Measurements from ENCODE around the gene ASL. TPM values are rescaled to one million over a fixed set of nuclear protein-coding genes. Genes with fewer than 3 reads are reported as not detected.
"Not testable (repeated sequence)": the region's sequence is repeated elsewhere in the genome, so short reads cannot be mapped to it uniquely, and the experiment has no call there.

The ASL gene
- total RNA-seq, 1 donor from 2014 or later, result 4.5 TPM

GRCh38 chr7:66076462-66077329 is 1.1 kb downstream of the ASL start:
- DNase-seq, result no peak

- no peak for DNase-seq
Observed at GRCh38 chr7:66078067-66078466, 2.4 kb downstream of the ASL start.

- DNase-seq, result no peak
Observed at GRCh38 chr7:66082083-66082482, 6.5 kb downstream of the ASL start.

- DNase-seq, result no peak
Observed at GRCh38 chr7:66082886-66083415, 7.3 kb downstream of the ASL start.

- no peak for DNase-seq
Observed at GRCh38 chr7:66083677-66084076, 8.1 kb downstream of the ASL start.

GRCh38 chr7:66088861-66089838 is 13.5 kb downstream of the ASL start:
- DNase-seq, result no peak

GRCh38 chr7:66092654-66093053 is 17.0 kb downstream of the ASL start:
- no peak for DNase-seq

GRCh38 chr7:66095010-66095409 is 19.4 kb downstream of the ASL start:
- no peak for DNase-seq

GRCh38 chr7:66099232-66099550 is 23.6 kb downstream of the ASL start:
- no peak for DNase-seq

GRCh38 chr7:66099551-66100407 is 24.2 kb downstream of the ASL start:
- DNase-seq, result peak; percentile 55

- no peak for DNase-seq
Observed at GRCh38 chr7:66100408-66101050, 24.9 kb downstream of the ASL start.

GRCh38 chr7:66102168-66102567 is 26.5 kb downstream of the ASL start:
- not testable (repeated sequence) for DNase-seq

- DNase-seq, result not testable (repeated sequence)
Observed at GRCh38 chr7:66103994-66104393, 28.4 kb downstream of the ASL start.

- DNase-seq, result no peak
Observed at GRCh38 chr7:66105263-66105748, 29.7 kb downstream of the ASL start.

- DNase-seq, result not testable (repeated sequence)
Observed at GRCh38 chr7:66108410-66108809, 32.8 kb downstream of the ASL start.

GRCh38 chr7:66110856-66111255 is 35.2 kb downstream of the ASL start:
- no peak for DNase-seq

- DNase-seq, result peak; percentile 77
Observed at GRCh38 chr7:66114743-66115649, 39.4 kb downstream of the ASL start, which contains the start of gene CRCP. TSS of gene CRCP (plus strand) at chr7:66114847. CDS start at chr7:66114963, 116 bp downstream.

- DNase-seq, result not testable (repeated sequence)
Observed at GRCh38 chr7:66116680-66117420, 41.2 kb downstream of the ASL start.

GRCh38 chr7:66118603-66119002 is 43.0 kb downstream of the ASL start:
- no peak for DNase-seq

Data from occipital lobe (tissue), 2 donors.